NK-92 treated with Interleukin-12 subunit alpha and Interleukin-12 subunit beta, amount 100 ng/mL, for 24 hours (cell line): ENCODE measurements around the gene COX20.

Source experiments
- DNase-seq: peaks from one replicate; lab custom pipeline; 2025; lab: John Stamatoyannopoulos, UW

Gene COX20

GRCh38 chr1:244851546-244852231 is 16.2 kb downstream of the COX20 start:
- no peak for DNase-seq

GRCh38 chr1:244852694-244853093 is 17.2 kb downstream of the COX20 start:
- no peak for DNase-seq

- DNase-seq = no peak
Observed at GRCh38 chr1:244854166-244854565, 18.7 kb downstream of the COX20 start.

GRCh38 chr1:244854865-244855578 is 19.6 kb downstream of the COX20 start:
- no peak for DNase-seq

GRCh38 chr1:244857761-244858160 is 22.3 kb downstream of the COX20 start:
- DNase-seq = no peak

- DNase-seq = no peak
Observed at GRCh38 chr1:244858357-244858756, 22.9 kb downstream of the COX20 start.

GRCh38 chr1:244860078-244860477 is 24.6 kb downstream of the COX20 start:
- no peak for DNase-seq

GRCh38 chr1:244860914-244861610 is 25.6 kb downstream of the COX20 start:
- DNase-seq = no peak

- no peak for DNase-seq
Observed at GRCh38 chr1:244861683-244862082, 26.2 kb downstream of the COX20 start.

GRCh38 chr1:244862354-244862698 is 26.9 kb downstream of the COX20 start:
- no peak for DNase-seq

GRCh38 chr1:244862699-244863490 is 27.4 kb downstream of the COX20 start:
- DNase-seq = peak; percentile 96

- peak; percentile 53 for DNase-seq
Observed at GRCh38 chr1:244863491-244864252, 28.2 kb downstream of the COX20 start.

GRCh38 chr1:244864253-244865027 is 29.0 kb downstream of the COX20 start, which contains the start of gene HNRNPU:
Gene HNRNPU (minus strand): TSS chr1:244864543. CDS start chr1:244864307, 236 bp downstream.
- DNase-seq = peak; percentile 92

- no peak for DNase-seq
Observed at GRCh38 chr1:244865028-244865371, 29.5 kb downstream of the COX20 start.

- no peak for DNase-seq
Observed at GRCh38 chr1:244865820-244866219, 30.4 kb downstream of the COX20 start.

GRCh38 chr1:244866355-244866754 is 30.9 kb downstream of the COX20 start:
- DNase-seq = no peak

GRCh38 chr1:244868484-244869363 is 33.3 kb downstream of the COX20 start:
- no peak for DNase-seq

- no peak for DNase-seq
Observed at GRCh38 chr1:244869364-244869827, 33.9 kb downstream of the COX20 start.

- no peak for DNase-seq
Observed at GRCh38 chr1:244869950-244870349, 34.5 kb downstream of the COX20 start.
